ENCODE data around the gene PLAAT3. TPM values are rescaled to one million over a fixed set of nuclear protein-coding genes. Genes with fewer than 3 reads are reported as not detected.
A peak's percentile ranks its signal among the peaks of the same experiment; 100 is the strongest.

PLAAT3 gene
- total RNA-seq, 4 donors from 2014 or later = 58.0 to 76.5 (median 67.5) TPM

DNA sequence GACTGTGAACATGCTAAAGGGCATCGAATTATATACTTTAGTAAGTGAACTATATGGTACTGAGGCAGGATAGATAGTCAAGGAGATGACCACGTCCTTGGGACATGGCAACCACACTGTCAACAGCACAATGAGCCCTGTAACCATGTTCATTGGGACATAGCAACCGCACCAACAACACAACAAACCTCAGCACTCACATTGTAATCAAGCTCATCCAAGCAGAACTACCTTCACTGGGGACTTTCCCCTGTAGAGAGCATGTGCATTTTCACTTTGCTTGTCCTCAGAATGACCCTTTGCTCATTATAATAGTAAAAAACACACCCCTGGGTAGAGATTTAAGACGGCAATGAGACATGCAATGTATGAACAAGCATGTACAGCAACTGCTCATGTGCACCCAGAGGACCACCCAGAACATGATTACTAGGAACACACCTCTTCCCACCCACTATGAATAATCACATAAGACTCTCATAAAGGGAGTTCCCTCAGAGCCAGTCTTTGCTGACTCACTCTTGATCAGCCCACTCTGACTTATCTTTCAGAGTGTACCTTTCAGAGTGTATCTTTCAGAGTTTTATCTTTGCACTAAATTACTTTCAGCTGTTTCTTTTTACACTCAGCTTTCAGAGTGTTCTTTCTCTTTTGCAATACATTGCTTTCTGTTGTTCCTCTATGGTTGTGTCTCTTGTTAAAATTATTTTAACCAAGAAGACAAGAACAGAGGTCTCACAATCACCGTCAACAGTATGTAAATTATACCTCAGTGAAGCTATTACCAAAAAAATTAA, 47.0 kb downstream of the PLAAT3 start:
- H3K9me3 ChIP-seq = no peaks in the 10 kb centered on the region
- in situ Hi-C loops (cut with MboI; ENCODE audit: low sequenced_read_pairs in 4 of 4) = no loop called here

DNA sequence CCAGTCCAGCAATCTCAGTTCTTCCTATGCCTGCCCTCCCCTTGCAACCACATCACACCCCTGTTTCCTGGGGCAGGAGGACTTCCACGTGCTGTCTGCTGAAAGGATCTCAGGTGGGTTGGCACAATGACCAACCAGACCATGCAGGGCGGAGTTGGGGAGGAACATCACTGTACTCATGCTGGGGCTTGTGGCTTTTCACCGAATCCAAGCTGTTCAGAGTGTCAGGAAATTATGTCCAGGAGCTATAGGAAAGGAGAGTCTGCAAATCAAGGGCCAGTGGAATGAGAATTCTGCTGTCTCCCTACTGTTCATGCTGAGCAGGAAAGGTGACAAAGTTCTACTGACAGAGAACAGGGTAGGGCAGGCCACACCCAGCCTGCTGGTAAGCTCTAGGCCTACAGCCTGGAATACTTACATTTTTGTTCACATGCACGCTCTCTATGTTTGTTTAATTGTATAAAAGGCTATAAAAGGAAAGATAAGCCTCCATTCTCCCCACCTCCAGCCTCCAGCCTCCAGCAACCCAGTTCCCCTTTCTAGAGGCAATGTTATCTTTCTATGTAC, 49.4 kb downstream of the PLAAT3 start:
- in situ Hi-C loops (cut with MboI; ENCODE audit: low sequenced_read_pairs in 4 of 4) (no loop called here), intact Hi-C loops (cut with DNase I; ENCODE audit: low total_unique reads) (no loop called here)
- no peaks in the 10 kb centered on the region for H3K27me3 ChIP-seq
- TF ChIP-seq, protein P1, sequence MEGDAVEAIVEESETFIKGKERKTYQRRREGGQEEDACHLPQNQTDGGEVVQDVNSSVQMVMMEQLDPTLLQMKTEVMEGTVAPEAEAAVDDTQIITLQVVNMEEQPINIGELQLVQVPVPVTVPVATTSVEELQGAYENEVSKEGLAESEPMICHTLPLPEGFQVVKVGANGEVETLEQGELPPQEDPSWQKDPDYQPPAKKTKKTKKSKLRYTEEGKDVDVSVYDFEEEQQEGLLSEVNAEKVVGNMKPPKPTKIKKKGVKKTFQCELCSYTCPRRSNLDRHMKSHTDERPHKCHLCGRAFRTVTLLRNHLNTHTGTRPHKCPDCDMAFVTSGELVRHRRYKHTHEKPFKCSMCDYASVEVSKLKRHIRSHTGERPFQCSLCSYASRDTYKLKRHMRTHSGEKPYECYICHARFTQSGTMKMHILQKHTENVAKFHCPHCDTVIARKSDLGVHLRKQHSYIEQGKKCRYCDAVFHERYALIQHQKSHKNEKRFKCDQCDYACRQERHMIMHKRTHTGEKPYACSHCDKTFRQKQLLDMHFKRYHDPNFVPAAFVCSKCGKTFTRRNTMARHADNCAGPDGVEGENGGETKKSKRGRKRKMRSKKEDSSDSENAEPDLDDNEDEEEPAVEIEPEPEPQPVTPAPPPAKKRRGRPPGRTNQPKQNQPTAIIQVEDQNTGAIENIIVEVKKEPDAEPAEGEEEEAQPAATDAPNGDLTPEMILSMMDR (IDR thresholded peaks at IDR 0.05 in 4 of 5, conservative IDR thresholded peaks at IDR 0.05 in 1 of 5) = no peak
- TF ChIP-seq POLR2A (IDR thresholded peaks at IDR 0.05) = no peak
- peaks cover 9 to 15% of the 10 kb centered on the region in 2 donors for H3K4me1 ChIP-seq
- no peak overlapping the region for H3K27ac ChIP-seq
- no peak overlapping the region for H3K4me3 ChIP-seq
- H3K36me3 ChIP-seq = no peaks in the 10 kb centered on the region
- no peak for ATAC-seq
- no peaks in the 10 kb centered on the region for H3K9me3 ChIP-seq
- no peak for DNase-seq

More for the DNA sequence above, 47.0 kb downstream of the PLAAT3 start:
- TF ChIP-seq POLR2A (IDR thresholded peaks at IDR 0.05) = no peak
- TF ChIP-seq, protein P1 (IDR thresholded peaks at IDR 0.05 in 4 of 5, conservative IDR thresholded peaks at IDR 0.05 in 1 of 5) = no peak
- DNase-seq (peak in 1 of 2 donors; percentile 28), ATAC-seq (peak; percentile 86 to 87)
- peak overlapping the region in 1 of 4 donors; percentile 15 for H3K4me3 ChIP-seq
- H3K27ac ChIP-seq = peak overlapping the region; percentile 24 to 60 (median 50)
- no peaks in the 10 kb centered on the region for H3K36me3 ChIP-seq
- no peaks in the 10 kb centered on the region for H3K27me3 ChIP-seq
- intact Hi-C loops (cut with DNase I; ENCODE audit: low total_unique reads) = no loop called here
- peaks cover 9 to 20% of the 10 kb centered on the region in 2 donors for H3K4me1 ChIP-seq

DNA sequence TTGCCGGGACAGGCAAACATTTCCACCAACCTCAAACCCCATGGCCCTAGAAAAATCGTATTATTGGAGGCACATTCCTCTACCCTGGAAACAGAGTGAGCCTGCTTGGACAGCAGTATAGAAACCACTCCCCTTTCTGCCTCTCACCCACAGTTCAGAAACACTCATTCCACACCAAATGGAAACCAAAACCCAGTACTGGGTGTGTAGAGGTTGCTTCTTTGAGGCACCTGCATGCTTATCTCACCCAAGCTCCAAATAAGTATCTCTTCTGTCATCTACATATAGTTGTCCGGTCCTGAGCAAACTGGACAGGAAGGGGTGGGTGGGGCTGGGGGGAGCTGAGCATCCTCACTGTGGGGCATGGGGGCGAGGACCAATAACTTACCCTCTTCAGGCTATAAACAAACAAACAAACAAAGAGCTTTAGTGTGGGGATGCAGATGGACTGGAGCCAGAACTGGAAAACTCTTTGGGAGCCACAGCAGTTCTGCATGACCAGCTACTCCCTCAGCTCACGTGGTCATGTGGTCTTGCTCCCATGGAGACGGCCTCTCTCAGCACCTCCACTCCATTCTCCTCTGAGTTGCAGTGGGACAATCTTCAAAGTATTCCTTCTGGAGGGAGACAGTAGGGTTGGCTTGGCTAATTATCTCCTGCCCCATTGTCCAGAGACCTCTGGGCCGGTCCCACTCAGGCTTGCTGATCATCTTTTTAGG, 50.0 kb downstream of the PLAAT3 start:
- Histone ChIP-seq H3K27me3 (no peaks in the 10 kb centered on the region), H3K36me3 (no peaks in the 10 kb centered on the region), H3K4me1 (peaks cover 9 to 15% of the 10 kb centered on the region in 2 donors), H3K4me3 (no peak overlapping the region), H3K27ac (no peak overlapping the region), H3K9me3 (no peaks in the 10 kb centered on the region)
- TF ChIP-seq, protein P1 (IDR thresholded peaks at IDR 0.05 in 4 of 5, conservative IDR thresholded peaks at IDR 0.05 in 1 of 5) = no peak
- no peak for TF ChIP-seq POLR2A (IDR thresholded peaks at IDR 0.05)
- ATAC-seq = no peak
- intact Hi-C loops (cut with DNase I; ENCODE audit: low total_unique reads) = no loop called here
- in situ Hi-C loops (cut with MboI; ENCODE audit: low sequenced_read_pairs in 4 of 4) = no loop called here
- no peak for DNase-seq

DNA sequence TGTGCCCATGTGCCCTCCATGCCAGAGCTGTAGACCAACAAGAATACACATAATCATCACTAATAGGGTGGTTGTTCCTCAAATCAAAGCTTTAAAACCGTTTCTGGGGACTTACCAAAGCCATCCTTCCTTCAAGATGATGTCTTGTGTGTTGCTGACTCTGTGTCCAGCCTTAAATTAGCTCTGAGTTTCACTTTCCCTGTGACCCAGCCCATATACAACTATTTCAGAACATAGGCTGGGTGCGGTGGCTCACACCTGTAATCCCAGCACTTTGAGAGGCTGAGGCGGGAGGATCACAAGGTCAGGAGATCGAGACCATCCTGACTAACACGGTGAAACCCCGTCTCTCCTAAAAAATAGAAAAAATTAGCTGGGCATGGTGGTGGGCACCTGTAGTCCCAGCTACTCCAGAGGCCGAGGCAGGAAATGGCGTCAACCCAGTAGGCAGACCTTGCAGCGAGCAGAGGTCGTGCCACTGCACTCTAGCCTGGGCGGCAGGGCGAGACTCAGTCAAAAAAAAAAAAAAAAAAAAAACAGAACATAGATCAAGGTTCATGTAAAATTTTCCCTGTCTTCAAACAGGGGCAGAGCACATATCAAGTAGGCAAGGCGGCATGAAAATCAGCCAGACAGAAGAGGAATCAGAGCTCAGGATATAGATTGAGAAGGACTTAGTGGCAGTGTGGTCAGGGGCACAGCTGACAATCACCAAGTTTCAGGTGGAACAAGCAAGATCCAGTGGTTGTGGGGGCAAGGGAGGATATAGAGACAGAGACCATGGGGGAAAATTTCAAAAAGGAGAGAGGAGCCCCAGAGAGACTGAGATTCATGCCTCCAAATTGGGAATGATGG, 50.8 kb downstream of the PLAAT3 start, which contains the start of gene PLAAT2:
TSS of gene PLAAT2 (minus strand) at position 179 of the 855 bp plus-strand sequence. CDS start at position 124, 55 bp downstream.
- TF ChIP-seq, protein P1 (IDR thresholded peaks at IDR 0.05 in 4 of 5, conservative IDR thresholded peaks at IDR 0.05 in 1 of 5) = no peak
- no peak for TF ChIP-seq POLR2A (IDR thresholded peaks at IDR 0.05)
- intact Hi-C loops (cut with DNase I; ENCODE audit: low total_unique reads) = no loop called here
- ATAC-seq (no peak), DNase-seq (no peak)
- Histone ChIP-seq H3K27me3 (no peaks in the 10 kb centered on the region), H3K9me3 (no peaks in the 10 kb centered on the region), H3K4me1 (peaks cover 9 to 15% of the 10 kb centered on the region in 2 donors), H3K27ac (no peak within 1 kb of the TSS), H3K36me3 (no peaks in the 10 kb centered on the region), H3K4me3 (no peak within 1 kb of the TSS)
- in situ Hi-C loops (cut with MboI; ENCODE audit: low sequenced_read_pairs in 4 of 4) = no loop called here
